GM19351 (cell line): Measurements from ENCODE around the gene NIPBL.
"Not testable (repeated sequence)": the region's sequence is repeated elsewhere in the genome, so short reads cannot be mapped to it uniquely, and the experiment has no call there.

ENCODE experiments used
- ATAC-seq: cut with Tn5 transposase; IDR thresholded peaks from one replicate; pipeline ENCODE4 v1.9.1; 2021; ENCODE audit warnings: mild to moderate bottlenecking, moderate library complexity; ENCODE audit not compliant: unreplicated experiment

The NIPBL gene

DNA sequence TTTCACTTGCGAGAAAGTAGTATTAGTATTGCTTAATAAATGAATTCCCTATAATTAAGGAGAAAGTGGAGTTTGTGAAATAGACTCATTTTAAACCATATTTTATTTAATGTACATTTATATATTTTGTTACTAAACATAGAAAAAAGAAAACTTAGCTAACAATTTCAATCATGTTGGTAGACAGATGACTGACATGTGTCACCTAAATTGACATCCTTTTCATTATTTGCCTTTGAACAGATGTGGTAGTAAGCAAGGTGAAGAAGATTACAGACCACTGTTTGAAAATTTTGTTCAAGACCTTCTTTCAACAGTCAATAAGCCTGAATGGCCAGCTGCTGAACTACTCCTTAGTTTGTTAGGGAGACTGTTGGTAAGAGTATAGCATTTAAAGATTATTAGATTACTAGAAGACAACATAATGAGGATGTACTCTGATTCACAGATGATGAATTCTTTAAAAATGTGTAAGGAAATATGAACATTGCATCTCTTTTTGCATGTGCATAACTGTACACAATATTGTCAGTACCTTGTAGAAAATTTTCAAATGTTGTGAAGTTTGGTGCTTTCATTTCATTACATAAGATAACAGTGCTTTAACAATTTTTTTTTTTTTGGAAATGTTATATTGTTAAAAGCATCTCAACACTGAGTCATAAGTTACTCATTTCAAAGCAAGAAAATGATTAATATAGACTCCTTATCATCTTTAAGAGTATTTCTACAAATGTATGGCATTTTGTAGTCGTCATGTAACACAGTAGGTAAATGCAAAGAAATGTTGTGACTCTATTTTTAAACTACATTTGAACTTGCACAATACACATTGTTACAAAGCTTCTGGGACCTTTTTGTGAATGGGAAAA is 139.5 kb downstream of the NIPBL start:
- ATAC-seq = no peak

DNA sequence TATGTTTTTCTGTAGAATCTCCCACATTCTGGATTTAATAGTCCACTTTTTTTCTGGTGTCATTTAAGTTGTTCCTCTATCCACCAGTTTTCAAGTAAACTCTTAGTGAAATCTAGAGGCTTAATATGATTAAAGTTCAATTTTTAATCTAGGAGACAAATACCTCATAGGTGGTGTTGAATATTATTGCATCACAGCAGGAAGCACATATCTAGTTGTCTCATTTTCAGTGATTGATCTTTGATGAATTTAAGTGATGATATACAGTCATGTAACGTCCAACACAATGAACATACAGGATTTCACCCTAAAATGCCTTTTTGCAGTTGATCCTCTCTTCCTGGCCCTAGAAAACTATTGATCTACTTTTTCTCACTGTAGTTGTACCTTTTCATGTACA is 152.3 kb downstream of the NIPBL start:
- no peak for ATAC-seq

DNA sequence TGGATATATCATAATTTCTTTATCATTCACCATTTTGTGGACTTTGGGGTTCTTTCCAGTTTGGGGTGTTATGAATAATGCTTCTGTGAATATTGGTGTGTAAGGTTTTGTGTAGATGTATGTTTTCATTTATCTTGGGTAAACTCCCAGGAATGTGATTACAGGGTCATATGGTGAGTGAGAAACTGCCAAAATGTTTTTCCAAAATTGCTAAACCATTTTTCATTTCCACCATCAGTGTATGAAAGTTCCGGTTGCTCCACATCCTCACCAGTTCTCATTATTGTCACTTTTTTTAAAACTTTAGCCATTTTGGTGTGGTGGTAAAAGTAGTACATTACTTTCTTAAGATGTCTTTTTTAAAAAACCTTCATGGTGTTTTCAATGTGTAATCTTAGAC is 152.9 kb downstream of the NIPBL start:
- ATAC-seq = no peak

DNA sequence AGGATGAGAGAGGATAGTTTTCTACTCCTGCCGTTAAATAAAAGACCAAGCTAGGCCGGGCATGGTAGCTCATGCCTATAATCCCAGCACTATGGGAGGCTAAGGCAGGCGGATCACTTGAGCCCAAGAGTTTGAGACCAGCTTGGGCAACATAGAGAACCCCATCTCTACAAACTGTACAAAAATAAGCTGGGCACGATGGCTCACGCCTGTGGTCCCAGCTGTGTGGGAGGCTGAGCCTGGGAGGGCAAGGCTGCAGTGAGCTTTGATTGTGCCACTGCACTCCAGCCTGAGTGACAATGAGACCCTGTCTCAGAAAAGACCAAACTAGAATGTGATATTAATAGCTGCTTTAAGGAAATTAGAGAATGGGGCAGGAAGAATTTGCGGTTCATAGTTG is 158.4 kb downstream of the NIPBL start:
- no peak for ATAC-seq

DNA sequence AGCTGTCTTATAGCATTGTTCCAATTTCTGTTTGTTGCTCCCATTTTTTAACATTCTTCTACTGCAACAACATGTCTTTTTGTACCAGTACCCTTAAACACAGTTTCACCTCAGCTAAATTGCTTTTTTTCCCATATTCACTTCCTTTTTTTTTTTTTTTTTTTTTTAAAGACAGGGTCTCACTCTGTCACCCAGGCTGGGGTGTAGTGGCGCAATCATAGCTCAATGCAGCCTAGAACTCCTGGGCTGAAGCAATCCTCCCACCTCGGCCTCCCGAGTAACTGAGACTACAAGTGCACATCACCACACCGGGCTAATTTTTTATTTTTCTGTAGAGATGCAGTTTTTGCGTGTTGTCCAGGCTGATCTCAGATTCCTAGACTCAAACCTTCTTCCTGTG is 161.3 kb downstream of the NIPBL start:
- no peak for ATAC-seq

DNA sequence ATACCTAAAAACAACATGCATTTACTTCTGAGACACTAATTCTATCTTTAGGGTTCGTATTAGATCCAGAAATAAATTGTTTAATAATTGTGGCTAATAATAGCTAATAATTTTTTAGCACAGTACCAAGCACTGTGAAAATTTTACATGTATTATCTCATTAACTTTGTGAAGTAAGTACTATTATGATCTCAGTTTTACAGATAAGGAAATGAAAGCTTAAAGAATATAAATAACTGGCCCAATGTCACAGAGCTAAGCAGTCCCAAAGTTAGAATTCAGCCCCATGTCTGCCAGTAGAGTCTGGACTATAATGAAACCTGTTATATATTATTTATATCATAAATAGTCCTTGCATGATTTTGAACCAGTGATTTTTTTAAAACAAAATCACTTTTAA is 163.3 kb downstream of the NIPBL start:
- no peak for ATAC-seq

DNA sequence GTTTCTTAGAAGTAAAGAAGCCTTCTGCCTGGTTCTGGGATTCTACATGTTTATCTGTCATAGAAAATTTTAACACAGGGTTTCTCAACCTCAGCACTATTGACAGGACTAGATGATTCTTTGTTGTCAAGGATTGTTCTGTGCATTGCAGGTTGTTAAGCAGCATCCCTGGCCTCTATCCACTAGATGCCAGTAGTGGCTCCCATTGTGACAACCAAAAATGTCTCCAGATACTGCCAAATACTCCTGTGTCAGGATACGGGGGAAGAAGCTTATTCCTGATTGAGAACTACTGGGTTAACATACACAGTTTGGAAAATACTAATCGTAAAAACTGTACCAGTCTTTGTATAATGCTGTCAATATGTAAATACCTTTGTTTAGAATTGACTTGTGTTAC is 167.1 kb downstream of the NIPBL start:
- ATAC-seq = no peak

DNA sequence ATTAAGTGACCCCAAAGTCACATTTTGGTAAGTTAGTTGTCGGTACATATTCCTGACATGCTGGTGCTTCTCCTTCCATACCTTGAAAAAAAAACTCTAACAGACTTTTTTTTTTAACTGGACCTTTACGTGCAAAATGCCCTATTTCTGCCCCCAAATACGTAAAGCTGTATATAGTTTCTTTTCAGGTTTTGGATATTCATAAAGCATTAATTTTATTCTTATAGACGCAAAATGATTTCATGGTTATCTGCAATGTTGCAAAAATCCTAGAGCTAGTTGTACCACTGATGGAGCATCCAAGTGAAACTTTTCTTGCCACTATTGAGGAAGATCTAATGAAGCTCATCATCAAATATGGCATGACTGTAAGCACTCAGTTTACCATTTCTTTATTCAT is 167.6 kb downstream of the NIPBL start:
- ATAC-seq = no peak

DNA sequence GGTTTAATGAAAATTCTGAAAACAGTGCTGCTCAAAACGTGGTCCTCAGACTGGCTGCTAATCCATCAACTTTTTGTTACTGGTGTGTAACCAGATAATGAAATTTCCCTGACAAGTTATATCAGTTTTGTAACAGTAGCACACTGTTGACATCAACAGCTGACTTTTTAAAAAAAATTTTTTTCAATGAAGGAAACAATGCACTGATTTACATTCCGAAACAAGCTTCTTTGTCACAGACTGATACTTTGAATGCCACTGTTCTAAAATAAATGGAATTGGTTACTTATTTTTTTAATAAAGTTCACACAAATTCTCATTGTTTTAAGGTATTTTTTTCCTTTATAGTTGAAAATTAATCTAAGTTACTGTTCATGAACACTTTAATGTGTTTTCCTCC is 169.1 kb downstream of the NIPBL start:
- no peak for ATAC-seq

DNA sequence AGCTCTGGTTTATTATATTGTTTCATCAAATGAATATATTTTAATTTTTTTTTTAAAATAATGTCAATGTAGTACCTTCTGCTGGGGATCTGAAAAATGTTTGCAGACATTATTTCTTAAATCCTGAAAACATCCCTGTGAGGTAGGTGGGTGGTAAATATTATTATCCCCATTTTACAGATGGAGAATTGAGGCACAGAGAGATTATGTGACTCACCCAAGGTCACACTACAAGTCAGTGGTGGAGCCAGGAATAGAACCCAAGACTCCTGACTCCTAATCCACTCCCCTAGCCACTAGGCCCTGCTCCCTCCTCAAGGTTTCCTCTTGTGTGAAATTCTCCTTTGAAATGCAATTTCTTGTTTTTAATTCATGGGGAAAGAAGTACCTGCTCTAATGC is 171.4 kb downstream of the NIPBL start:
- ATAC-seq = no peak

DNA sequence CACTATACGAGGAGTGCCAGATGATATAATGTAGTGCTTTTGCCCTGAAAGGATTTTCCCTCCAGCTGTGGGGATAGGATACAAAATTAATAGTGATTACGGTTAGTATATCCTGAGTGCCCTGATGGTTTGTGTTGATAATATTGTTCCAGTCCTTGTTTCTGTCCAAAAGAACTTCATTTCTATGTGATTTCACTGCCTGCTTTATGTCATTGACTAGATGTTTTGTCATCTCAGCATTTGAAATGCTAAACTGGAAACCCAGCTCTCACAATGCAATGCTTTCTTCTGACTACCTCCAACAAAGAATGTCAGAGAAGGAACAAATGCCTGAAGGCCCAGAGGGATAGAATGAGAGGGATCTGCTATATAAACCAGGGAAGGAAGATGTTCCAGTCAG is 177.8 kb downstream of the NIPBL start:
- no peak for ATAC-seq

DNA sequence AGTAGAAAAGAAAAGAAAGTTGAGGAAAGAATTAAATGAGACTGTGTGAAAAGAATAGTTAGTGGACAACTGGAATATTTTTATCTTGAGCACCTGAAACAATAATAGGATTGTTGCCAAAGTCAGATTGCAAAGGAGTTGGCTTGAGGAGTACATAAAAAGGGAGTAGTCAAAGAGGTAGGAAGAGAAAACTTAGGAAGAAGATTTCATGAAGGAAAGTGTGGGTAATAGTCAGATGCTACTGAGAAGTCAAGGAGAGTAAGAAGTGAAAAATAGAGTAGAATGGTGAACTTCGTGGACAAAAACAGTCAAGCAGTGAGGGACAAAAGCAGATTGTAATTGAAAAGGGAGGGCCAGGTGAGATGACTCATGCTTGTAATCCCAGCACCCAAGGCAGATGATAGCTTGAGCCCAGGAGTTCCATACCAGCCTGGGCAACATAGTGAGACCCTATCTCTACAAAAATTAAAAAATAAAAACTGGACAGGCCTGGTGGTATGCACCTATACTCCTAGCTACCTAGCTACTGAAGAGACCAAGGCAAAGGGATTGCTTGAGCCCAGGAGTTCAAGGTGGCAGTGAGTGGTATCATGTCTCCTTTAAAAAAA is 178.9 kb downstream of the NIPBL start:
- no peak for ATAC-seq

DNA sequence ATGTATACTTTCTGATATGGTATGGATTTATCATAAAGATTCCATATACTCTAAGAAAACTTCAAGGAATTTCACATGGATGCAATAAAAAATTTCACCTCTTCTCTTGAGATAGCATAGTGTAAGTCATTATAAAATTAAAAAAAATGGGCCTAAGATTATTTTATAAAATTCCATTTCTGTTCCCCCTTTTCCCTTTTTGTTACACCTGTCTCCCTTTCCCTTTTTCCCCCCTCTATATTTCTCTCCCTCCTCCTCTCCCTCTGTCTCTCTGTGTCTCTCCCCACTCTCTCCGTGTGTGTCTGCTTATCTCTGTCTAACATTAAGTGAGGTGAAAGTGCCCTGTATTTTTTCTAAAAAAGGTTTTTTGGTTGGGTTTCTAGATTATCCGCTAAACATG is 180.2 kb downstream of the NIPBL start:
- no peak for ATAC-seq

DNA sequence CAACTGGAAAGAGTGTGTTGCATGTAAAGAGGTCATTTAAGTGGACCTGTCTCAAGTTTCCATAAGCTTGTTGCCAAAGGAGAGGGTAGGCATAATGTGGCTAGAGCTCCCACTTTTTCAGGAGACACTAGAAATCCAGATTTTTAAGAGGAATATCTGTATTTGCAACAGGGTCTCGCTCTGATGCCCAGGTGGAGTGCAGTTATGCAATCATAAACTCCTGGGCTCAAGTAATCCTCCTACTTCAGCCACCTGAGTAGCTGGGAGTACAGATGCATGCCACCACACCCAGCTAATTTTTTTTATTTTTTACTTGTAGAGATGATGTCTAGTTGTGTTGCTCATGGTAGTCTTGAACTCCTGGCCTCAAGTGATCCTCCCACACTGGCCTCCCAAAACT is 183.5 kb downstream of the NIPBL start:
- no peak for ATAC-seq

DNA sequence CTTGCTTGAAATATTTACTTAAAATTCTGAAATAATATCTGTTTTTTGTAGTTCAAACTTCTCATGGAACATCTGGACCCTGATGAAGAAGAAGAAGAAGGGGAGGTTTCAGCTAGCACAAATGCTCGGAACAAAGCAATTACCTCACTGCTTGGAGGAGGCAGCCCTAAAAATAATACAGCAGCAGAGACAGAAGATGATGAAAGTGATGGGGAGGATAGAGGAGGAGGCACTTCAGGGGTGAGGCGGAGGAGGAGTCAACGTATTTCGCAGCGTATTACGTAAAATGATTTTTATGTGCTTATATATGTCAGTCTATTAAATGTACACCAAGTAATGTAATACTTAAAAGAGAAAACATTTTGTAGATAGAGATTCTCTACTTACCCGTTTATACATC is 187.2 kb downstream of the NIPBL start:
- ATAC-seq = no peak

DNA sequence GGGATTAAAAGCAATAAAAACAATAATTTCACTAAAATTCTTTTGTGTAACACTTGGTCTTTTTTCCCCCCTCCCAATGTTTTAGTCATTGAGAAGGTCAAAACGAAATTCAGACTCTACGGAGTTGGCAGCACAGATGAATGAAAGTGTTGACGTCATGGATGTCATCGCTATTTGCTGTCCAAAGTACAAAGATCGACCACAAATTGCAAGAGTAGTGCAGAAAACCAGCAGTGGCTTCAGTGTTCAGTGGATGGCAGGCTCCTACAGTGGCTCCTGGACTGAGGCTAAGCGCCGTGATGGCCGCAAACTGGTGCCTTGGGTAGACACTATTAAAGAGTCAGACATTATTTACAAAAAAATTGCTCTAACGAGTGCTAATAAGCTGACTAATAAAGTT is 187.9 kb downstream of the NIPBL start:
- no peak for ATAC-seq

DNA sequence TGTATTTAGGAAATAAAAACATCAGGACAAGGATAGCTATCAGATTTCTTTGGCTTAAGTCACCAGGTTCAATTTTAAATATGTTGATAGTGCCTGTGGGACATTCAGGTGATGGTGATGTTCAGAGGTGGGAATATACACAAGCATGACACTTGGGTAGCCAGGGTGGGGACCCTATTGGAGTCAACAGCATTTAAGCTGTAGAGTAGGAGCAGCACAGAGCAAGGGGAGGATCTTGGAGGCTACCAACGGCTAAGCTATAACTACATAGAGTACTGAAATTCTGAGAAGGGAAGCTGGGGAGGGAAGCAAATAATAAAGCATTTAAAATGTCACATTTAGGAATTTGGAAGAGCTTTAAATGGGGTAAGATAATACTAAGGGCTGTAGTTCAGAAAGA is 194.9 kb downstream of the NIPBL start:
- ATAC-seq = no peak

DNA sequence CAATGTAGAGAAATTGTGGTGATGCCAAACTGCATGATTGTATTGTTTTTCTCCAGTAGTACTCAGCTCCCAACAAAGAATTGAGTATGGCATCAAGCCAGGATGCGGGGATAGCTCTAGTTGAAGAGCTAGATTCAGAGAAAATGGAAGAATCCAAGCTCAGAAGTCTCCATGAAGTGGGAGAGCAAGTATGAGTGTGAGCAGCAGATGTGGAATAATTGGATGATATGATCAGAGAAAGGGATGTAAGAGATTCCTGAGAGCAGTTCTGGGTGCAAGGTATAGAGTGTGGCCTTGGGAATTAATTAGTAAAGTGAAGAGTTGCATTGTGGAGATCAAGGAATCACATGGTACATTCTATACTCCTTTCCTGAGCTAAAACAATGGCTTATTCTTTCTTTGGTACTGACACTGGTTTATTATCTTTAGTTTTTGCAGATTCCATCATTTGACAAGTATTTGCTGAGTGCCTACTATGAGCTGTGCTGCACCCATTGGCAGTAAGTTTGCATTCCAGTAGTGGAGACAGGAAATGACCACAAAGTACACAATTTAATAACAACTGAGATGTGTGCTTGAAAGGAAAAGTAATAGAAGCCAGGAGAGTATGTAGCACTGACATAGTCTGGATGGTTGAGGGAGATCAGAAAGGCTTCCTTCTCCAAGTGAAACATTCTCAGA is 195.5 kb downstream of the NIPBL start:
- ATAC-seq = no peak

DNA sequence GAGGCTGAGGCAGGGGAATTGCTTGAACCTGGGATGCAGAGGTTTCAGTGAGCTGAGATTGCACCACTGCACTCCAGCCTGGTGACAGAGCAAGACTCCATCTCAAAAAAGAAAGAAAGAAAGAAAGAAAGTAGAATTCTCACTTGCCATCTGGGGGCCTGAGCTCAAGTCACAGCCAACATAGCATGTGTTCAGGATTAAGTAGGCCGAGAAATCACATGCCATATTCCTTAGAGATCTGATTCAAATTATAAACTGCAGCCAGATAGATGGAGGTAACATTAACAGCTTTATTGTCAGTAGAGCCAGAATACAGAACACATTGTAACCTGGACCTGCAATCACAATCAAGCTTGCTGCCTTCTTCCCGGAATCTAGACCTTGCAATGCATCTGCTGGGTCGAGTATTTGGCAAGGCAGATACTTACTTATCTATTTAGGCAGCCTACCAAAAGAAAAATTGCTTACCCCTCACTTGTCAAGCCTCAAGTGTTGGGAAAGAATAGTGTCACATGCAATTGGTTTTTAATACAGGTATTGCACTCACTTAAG is 198.9 kb downstream of the NIPBL start:
- no peak for ATAC-seq

DNA sequence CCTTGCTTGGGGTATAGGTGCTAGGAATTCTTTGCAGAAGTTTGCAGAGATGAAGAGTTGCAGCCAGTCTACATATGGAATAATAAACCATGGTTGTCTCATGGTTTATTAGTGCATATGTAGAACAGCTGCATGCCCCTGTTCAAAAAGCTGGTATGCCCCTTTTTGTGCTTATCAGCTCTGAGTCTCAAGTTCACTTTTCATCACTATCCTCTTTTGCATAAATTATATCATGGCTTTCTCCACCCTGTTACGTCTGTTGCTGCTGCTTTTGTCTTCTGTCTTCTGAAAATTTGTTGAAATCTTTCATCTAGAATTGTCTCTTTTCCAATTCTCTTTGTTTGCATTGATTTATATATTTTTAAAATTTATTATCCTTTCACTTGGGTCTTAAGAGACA is 200.6 kb downstream of the NIPBL start:
- ATAC-seq = no peak

DNA sequence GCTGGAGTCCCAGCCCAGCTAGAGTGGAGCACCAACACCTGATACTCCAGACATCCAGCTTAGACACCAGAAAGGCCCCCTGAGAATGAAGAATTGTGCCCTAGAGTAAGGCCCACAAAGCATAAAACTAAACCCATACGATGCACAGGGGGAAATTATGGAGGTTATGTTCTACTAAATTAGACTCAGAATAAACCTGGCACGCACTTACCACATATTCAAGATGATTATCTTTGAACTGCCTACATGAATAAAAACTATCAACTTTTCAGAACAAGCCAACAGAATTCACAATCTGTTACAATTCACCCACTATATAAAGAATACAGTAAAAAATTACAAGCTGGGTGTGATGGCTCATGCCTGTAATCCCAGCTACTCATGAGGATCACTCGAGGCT is 204.1 kb downstream of the NIPBL start:
- ATAC-seq = no peak

DNA sequence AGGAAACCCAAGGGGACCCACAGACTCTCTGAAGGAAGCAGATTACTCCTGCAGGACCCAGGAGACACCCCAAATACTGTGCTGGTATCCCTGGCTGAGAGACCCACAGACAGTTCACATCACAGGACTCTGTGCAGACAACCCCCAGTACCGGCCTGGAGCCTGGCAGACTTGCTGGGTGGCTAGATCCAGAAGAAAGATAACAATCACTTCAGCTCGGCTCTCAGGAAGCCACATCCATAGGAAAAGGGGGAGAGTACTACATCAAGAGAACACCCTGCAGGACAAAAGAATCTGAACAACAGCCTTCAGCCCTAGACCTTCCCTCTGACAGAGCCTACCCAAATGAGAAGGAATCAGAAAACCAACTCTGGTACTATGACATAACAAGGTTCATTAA is 206.4 kb downstream of the NIPBL start:
- not testable (repeated sequence) for ATAC-seq
